Cardiac fibroblast (primary cell): Measurements from ENCODE around the gene STAU1.
A peak's percentile ranks its signal among the peaks of the same experiment; 100 is the strongest.

ENCODE experiments used
- DNase-seq, 2 donors: peaks; one replicate each; pipeline versions ENCODE4 v3.0.0 to v3.0.0-alpha.2; 2010; ENCODE audit warnings: low read depth in 2 of 2
- H3K4me3 ChIP-seq, 2 donors: replicated peaks in 1 of 2; 1 replicate in 1 of 2; 2 replicates in 1 of 2; pipeline ENCODE4 v1.5.1; 2011; ENCODE audit warnings: low read depth in 2 of 2, low read length in 2 of 2, mild to moderate bottlenecking in 2 of 2, moderate library complexity in 1 of 2
- TF ChIP-seq, protein P1 (sequence below): IDR thresholded peaks from one replicate; pipeline ENCODE4 v1.5.1; 2011; ENCODE audit warnings: low read depth, mild to moderate bottlenecking, low read length, inconsistent platforms

The STAU1 gene

DNA sequence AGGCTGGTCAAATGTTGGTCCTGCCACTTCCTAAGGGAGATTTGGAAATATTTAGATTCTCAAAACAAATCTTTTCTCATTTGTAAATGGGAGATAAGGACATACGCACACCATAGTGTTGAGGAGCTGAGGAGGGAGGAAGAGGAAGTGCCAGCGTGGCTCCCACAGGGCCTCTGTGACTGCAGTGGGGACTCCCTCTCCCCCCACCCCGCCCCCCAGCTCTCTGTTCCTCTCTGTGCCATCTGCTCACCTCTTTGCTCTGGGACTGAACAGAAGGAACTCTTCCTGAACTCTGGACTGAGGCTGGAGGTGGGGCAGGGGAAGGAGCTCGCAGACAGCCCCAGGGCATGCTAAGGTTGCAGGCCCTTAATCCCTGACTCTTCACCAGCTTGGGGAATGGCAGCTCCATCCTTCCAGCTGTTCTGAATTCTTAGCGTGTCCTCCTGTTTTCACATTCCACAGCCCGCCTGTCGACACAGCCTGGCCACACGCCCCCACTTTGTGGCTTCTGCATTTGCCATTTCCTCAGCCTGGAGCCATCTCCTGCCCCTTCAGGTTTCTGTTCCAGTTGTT, 42.5 kb upstream of the STAU1 start:
- TF ChIP-seq, protein P1, sequence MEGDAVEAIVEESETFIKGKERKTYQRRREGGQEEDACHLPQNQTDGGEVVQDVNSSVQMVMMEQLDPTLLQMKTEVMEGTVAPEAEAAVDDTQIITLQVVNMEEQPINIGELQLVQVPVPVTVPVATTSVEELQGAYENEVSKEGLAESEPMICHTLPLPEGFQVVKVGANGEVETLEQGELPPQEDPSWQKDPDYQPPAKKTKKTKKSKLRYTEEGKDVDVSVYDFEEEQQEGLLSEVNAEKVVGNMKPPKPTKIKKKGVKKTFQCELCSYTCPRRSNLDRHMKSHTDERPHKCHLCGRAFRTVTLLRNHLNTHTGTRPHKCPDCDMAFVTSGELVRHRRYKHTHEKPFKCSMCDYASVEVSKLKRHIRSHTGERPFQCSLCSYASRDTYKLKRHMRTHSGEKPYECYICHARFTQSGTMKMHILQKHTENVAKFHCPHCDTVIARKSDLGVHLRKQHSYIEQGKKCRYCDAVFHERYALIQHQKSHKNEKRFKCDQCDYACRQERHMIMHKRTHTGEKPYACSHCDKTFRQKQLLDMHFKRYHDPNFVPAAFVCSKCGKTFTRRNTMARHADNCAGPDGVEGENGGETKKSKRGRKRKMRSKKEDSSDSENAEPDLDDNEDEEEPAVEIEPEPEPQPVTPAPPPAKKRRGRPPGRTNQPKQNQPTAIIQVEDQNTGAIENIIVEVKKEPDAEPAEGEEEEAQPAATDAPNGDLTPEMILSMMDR, result no peak
- H3K4me3 ChIP-seq, result no peak overlapping the region
- peak in 1 of 2 donors; percentile 26 for DNase-seq

DNA sequence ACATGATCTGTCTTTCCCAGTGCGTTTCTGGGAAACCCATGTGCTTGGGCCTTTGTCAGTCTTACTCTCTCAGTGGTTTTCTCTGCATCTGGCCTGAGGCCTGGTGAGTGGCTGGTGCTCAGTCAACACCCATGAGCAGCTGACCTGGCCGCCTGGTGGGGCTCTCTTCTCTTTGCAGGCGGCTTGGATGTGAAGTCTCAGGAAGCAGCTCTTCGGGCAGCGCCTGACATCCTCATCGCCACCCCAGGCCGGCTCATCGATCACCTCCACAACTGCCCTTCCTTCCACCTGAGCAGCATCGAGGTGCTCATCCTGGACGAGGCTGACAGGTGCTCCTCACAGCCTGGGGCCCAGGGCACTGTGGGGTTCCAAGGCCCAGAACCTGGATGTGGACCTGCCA, 41.9 kb upstream of the STAU1 start:
- TF ChIP-seq, protein P1, result no peak
- no peak overlapping the region for H3K4me3 ChIP-seq
- no peak for DNase-seq

DNA sequence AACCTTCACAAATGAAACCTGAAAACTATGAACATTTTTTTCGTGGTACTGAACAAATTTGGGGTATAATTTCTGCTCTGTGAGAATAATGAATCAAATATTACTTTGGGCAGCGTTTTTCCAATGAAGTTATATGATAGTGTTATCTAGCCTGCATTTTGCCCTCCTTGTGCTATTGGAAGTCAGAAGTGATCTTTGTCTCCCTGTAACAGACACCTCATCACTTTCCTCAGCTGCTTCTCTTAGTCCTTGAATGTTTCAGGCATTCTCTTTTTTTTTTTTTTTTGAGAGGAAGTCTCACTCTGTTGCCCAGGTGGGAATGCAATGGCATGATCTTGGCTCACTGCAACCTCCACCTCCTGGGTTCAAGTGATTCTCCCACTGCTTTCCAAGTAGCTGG, 41.2 kb upstream of the STAU1 start:
- H3K4me3 ChIP-seq, result no peak overlapping the region
- TF ChIP-seq, protein P1, result no peak
- DNase-seq, result no peak

DNA sequence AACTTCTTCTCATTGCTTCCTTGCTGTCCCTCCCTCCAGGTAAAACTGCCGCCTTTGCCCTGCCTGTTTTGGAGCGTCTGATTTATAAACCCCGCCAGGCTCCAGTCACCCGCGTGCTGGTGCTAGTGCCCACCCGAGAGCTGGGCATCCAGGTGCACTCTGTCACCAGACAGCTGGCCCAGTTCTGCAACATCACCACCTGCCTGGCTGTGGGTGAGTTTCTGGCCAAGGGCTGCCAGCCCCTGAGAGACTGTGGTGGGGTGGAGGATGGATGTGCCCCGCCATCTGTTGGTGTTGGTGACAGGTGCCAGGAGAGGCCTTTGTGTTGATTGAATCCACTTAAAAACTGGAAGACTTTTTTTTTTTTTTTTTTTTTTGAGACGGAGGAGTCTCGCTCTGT, 40.5 kb upstream of the STAU1 start:
- no peak overlapping the region for H3K4me3 ChIP-seq
- TF ChIP-seq, protein P1, result no peak
- no peak for DNase-seq

DNA sequence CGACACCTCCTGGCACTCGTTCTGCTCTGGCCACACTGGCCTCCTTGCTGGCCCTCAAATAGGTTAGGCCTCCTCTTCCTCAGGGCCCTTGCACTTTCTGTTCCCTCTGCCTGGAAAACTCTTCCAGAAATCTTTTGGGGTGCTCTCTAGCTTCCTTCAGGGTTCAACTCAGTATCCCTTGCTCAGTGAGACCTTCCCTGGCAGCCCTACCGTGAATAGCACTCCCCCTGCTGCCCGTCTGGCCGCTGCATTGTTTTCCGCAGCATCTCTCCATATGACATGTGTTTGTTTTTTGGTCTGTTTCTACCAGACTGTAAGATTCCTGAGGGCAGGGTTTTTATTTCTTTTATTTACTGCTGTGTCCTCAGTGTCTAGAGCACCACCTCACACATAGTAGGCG, 37.8 kb upstream of the STAU1 start:
- DNase-seq, result no peak
- H3K4me3 ChIP-seq, result no peak overlapping the region
- TF ChIP-seq, protein P1, result no peak

DNA sequence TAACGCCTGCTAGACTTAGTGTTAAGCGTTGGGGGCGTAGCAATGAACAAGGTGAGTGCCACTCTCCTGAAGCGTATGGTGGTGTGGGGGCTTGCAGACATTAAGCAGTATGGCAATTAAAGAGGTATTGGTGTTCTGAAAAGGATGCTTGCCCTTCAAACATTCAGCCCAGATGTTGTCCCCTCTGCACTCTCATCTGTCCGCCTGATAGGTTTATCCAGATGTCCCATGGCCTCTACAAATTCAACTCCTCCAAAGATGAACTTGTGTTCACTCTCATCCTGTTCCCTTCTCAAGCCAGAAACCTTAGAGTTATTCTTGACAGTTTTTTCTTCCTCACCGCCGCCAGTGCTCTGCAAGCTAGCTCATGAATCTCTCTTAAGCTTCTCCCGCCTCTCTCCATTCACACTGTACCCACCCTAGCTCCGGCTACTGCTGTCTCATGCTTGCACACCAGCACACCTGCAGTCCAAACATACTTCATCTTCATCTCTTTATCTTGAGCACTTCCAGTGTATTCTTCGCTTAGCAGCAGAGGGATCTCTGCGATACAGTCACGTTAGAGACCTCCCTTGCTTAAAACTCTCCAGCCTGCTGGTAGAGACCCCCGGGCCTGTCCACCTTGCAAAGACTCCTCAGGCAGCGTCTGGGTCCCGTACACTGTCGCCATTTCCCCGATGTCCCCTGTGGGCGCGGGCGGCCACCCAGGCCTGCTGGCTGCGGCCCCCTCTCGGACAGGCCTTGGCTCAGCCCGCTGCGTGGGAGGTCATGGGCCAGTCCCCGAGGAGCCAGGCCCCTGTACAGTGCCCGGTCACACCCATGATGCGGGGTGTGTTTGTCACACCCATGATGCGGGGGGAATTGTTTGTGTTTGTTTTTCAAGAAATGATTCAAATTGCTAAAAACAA, 32.0 kb upstream of the STAU1 start:
- DNase-seq, result no peak
- TF ChIP-seq, protein P1, result no peak
- H3K4me3 ChIP-seq, result peak overlapping the region; percentile 72 to 77
